Left ventricle myocardium inferior (tissue), 1 donor: ENCODE measurements around the gene SGCD. TPM values are rescaled to one million over a fixed set of nuclear protein-coding genes. Genes with fewer than 3 reads are reported as not detected.

ENCODE experiments used
- DNase-seq: peaks from one replicate; pipeline ENCODE4 v3.0.0-alpha.2; 2020
- H3K27ac ChIP-seq: fragments of 200-600 bp; replicated peaks from 2 replicates; pipeline ENCODE4 v1.8.0; 2021
- H3K27me3 ChIP-seq: fragments of 200-600 bp; 2 replicates; pipeline ENCODE4 v1.8.0; 2021; ENCODE audit warnings: low read depth
- H3K36me3 ChIP-seq: fragments of 200-600 bp; 2 replicates; pipeline ENCODE4 v1.8.0; 2021
- H3K4me1 ChIP-seq: fragments of 200-600 bp; 2 replicates; pipeline ENCODE4 v1.8.0; 2021
- H3K4me3 ChIP-seq: fragments of 200-600 bp; 2 replicates; pipeline ENCODE4 v1.8.0; 2021; ENCODE audit warnings: mild to moderate bottlenecking, moderate library complexity
- H3K9me3 ChIP-seq: fragments of 200-600 bp; replicated peaks from 2 replicates; pipeline ENCODE4 v1.8.0; 2021
- intact Hi-C: fragments of 100-400 bp; cut with micrococcal nuclease; formaldehyde crosslinking; loops from one replicate; pipeline ENCODE4 v1.11.0; 2022
- total RNA-seq: library from RNA; stranded (reverse); fragmentation: NEBNext Ultra II Directional; extraction: Animal tissue kit (Norgen Biotek cat#: 25700); gene quantifications from one replicate; pipeline ENCODE4 v1.2.1, GENCODE V29; 2021
- TF ChIP-seq, protein P1 (sequence below): fragments of 200-600 bp; IDR thresholded peaks from 2 replicates; pipeline ENCODE4 v1.8.0; 2021; ENCODE audit warnings: antibody characterized with exemption, mild to moderate bottlenecking, borderline replicate concordance
- donor health status: DM: no; HTN: yes; CAD: no; lungs with severe emphysema.

The SGCD gene
- total RNA-seq, 1 donor from 2014 or later, result 98.7 TPM

DNA sequence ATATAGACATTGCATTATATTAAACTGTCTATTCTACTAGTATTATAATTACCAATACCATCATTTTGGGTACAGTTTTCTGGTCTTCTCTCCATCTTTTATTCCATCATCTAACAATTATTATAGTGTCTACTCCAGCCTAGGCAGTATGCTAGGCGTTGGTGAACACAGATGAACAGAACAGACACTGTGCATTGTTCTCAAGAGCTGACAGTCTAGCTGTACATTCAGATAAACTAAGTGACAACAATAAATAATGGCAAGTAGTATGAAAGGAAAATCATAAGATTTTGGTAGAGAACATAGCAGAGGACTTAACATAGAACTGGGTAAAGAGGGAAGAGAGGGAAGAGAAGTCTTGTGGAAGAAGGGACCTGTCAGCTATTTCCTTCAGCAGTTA lies 12.5 kb upstream of the SGCD start:
- Histone ChIP-seq H3K27ac (no peak overlapping the region), H3K4me1 (peaks cover 14% of the 10 kb centered on the region), H3K36me3 (no peaks in the 10 kb centered on the region), H3K4me3 (no peak overlapping the region), H3K9me3 (peaks cover under 1% of the 10 kb centered on the region), H3K27me3 (no peaks in the 10 kb centered on the region)
- DNase-seq, result no peak
- intact Hi-C loops, result no loop called here
- TF ChIP-seq, protein P1, sequence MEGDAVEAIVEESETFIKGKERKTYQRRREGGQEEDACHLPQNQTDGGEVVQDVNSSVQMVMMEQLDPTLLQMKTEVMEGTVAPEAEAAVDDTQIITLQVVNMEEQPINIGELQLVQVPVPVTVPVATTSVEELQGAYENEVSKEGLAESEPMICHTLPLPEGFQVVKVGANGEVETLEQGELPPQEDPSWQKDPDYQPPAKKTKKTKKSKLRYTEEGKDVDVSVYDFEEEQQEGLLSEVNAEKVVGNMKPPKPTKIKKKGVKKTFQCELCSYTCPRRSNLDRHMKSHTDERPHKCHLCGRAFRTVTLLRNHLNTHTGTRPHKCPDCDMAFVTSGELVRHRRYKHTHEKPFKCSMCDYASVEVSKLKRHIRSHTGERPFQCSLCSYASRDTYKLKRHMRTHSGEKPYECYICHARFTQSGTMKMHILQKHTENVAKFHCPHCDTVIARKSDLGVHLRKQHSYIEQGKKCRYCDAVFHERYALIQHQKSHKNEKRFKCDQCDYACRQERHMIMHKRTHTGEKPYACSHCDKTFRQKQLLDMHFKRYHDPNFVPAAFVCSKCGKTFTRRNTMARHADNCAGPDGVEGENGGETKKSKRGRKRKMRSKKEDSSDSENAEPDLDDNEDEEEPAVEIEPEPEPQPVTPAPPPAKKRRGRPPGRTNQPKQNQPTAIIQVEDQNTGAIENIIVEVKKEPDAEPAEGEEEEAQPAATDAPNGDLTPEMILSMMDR, result no peak

DNA sequence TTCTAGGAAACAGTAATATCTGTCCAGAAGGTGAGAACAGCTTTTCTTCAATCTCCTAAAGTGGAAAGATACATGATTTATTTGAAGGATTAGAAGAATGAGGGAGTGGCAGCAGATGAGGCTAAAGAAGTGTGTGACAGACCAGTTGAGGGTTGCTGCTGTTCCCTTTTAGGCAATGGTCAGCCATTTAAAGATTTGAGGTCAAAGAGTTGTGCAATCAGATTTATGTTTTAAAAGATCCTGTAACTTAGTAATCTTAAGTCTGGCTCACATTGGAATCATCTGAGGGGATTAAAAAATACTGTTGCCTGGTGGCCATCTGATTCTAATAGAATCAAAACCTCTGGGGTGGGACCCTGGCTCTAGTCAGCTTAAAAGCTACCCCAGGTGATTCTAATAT lies 4.3 kb upstream of the SGCD start:
- no peak overlapping the region for H3K27ac ChIP-seq
- TF ChIP-seq, protein P1, result no peak
- H3K36me3 ChIP-seq, result no peaks in the 10 kb centered on the region
- peaks cover 26% of the 10 kb centered on the region for H3K4me1 ChIP-seq
- DNase-seq, result no peak
- no peak overlapping the region for H3K4me3 ChIP-seq
- intact Hi-C loops, result no loop called here
- no peaks in the 10 kb centered on the region for H3K27me3 ChIP-seq
- H3K9me3 ChIP-seq, result no peaks in the 10 kb centered on the region

DNA sequence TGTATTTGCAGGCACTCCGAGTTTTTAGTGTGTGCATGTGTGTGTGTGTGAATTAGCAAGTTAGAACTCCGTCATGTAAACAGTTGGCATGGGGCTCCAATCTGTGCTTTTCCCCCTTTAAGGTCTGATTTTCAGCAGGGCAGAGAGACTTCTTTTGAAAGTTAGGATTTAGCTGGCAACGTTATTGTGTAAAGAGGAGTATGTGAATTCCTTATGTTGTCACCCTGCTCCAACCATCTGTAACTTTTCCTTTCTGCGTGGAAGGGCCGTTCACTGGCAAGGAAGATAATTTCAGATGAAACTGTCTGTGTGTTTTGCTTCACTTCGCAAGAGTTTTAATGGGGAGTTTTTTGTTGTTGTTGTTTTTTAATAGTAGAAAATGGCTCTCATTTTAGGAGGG lies 332 bp downstream of the SGCD start:
- no peak for DNase-seq
- Histone ChIP-seq H3K4me1 (peaks cover 46% of the 10 kb centered on the region), H3K9me3 (no peaks in the 10 kb centered on the region), H3K4me3 (peak overlapping the region; percentile 72), H3K27me3 (no peaks in the 10 kb centered on the region), H3K36me3 (no peaks in the 10 kb centered on the region), H3K27ac (peak overlapping the region; percentile 92)
- TF ChIP-seq, protein P1, result no peak
- intact Hi-C loops, result loop anchor here (5.0 kb wide), 1 partner anchor 495 kb away; no protein-coding TSS in a partner anchor

DNA sequence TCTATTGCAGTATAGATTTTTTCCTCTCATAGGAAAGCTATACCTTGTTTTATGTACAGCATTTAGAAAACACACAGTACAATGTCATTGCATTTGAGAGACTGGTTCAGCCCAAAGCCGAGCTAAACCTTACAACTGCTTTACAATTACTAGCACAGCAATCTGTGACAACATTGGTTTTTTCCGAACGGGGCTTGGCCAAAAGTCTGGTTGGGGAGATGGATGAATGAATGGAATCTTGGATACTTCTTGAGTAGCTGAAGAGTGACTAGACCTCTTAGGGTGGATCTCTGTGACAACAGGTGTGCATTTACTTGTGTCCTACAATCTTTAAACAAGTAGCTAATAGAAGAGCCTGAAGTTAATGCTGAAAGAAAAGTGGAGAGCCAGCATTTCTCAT lies 1.2 kb downstream of the SGCD start:
- H3K9me3 ChIP-seq, result no peaks in the 10 kb centered on the region
- peak overlapping the region; percentile 92 for H3K27ac ChIP-seq
- H3K36me3 ChIP-seq, result no peaks in the 10 kb centered on the region
- peaks cover 50% of the 10 kb centered on the region for H3K4me1 ChIP-seq
- peak overlapping the region; percentile 72 for H3K4me3 ChIP-seq
- TF ChIP-seq, protein P1, result no peak
- no peaks in the 10 kb centered on the region for H3K27me3 ChIP-seq
- DNase-seq, result no peak
- intact Hi-C loops, result loop anchor here (5.0 kb wide), 1 partner anchor 494 kb away; no protein-coding TSS in a partner anchor

DNA sequence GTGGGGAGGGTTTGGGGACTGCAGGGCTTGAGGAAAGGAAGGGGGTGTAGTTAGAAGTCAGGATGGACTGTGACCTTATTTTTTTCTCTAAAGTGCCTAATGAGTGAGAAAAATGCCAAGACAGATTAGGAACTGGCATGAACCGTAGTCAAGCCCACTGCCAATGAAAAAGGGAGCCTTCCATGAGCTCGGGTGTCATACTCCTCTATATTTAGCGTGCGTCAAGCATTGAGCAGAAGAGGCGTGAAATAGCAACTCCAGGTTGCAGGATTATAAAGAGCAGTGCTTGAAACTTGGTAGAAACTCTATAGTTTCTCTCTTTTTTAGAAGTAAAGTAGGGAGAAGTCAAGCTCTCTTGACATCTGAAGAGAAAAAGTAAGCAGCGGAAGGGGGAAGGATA lies 1.8 kb downstream of the SGCD start:
- no peaks in the 10 kb centered on the region for H3K9me3 ChIP-seq
- DNase-seq, result no peak

More for the DNA sequence above, 1.8 kb downstream of the SGCD start:
- intact Hi-C loops, result loop anchor here (5.0 kb wide), 1 partner anchor 494 kb away; no protein-coding TSS in a partner anchor
- no peaks in the 10 kb centered on the region for H3K36me3 ChIP-seq
- peaks cover 50% of the 10 kb centered on the region for H3K4me1 ChIP-seq
- TF ChIP-seq, protein P1, result no peak
- peak overlapping the region; percentile 72 for H3K4me3 ChIP-seq
- H3K27me3 ChIP-seq, result no peaks in the 10 kb centered on the region
- H3K27ac ChIP-seq, result peak overlapping the region; percentile 92
